Loucy (cell line): Measurements from ENCODE around the gene NLGN1.

Experiments used
- H2AFZ ChIP-seq: fragments of 200-600 bp; sonication (generic); 2 replicates; pipeline ENCODE4 v1.6.0; 2016; ENCODE audit warnings: antibody characterized with exemption, mild to moderate bottlenecking, low read length, moderate library complexity
- H3F3A ChIP-seq: fragments of 200-600 bp; 2 replicates; pipeline ENCODE4 v1.6.0; 2016; ENCODE audit warnings: antibody characterized with exemption, low read depth, mild to moderate bottlenecking
- H3K27me3 ChIP-seq: fragments of 200-600 bp; sonication (generic); 2 replicates; pipeline ENCODE4 v1.6.1; 2014; ENCODE audit warnings: low read length, mild to moderate bottlenecking; ENCODE audit not compliant: insufficient read depth, poor library complexity, severe bottlenecking
- H3K36me3 ChIP-seq: fragments of 200-600 bp; sonication (generic); 2 replicates; pipeline ENCODE4 v1.6.1; 2016; ENCODE audit warnings: low read length; ENCODE audit not compliant: insufficient read depth
- H3K4me1 ChIP-seq: fragments of 200-600 bp; sonication (generic); 2 replicates; pipeline ENCODE4 v1.5.1; 2014; ENCODE audit warnings: low read length, mild to moderate bottlenecking; ENCODE audit not compliant: insufficient read depth, poor library complexity, severe bottlenecking
- H3K4me2 ChIP-seq: fragments of 200-600 bp; sonication (generic); 2 replicates; pipeline ENCODE4 v1.6.0; 2014; ENCODE audit warnings: antibody characterized with exemption, low read length, low read depth, mild to moderate bottlenecking; ENCODE audit not compliant: poor library complexity, severe bottlenecking
- H3K4me3 ChIP-seq: fragments of 200-600 bp; sonication (generic); 2 replicates; pipeline ENCODE4 v1.5.1; 2014; ENCODE audit warnings: low read length, mild to moderate bottlenecking, mixed read lengths; ENCODE audit not compliant: poor library complexity, severe bottlenecking
- H3K79me2 ChIP-seq: fragments of 200-600 bp; sonication (generic); 2 replicates; pipeline ENCODE4 v1.6.1; 2014; ENCODE audit warnings: low read length; ENCODE audit not compliant: insufficient read depth
- H3K9ac ChIP-seq: fragments of 200-600 bp; sonication (generic); 2 replicates; pipeline ENCODE4 v1.6.0; 2014; ENCODE audit warnings: mild to moderate bottlenecking, low read depth, low read length, moderate library complexity; ENCODE audit not compliant: poor library complexity, severe bottlenecking
- H3K9me2 ChIP-seq: fragments of 200-600 bp; sonication (generic); replicated peaks from 2 replicates; pipeline ENCODE4 v1.6.1; 2016; ENCODE audit warnings: low read depth, low read length, mixed read lengths
- H3K9me3 ChIP-seq: fragments of 200-600 bp; sonication (generic); 2 replicates; pipeline ENCODE4 v1.6.1; 2014; ENCODE audit warnings: mild to moderate bottlenecking, antibody characterized with exemption, low read length, low read depth; ENCODE audit not compliant: insufficient read depth
- H4K20me1 ChIP-seq: fragments of 200-600 bp; sonication (generic); 2 replicates; pipeline ENCODE4 v1.6.0; 2014; ENCODE audit warnings: antibody characterized with exemption, low read length, mild to moderate bottlenecking; ENCODE audit not compliant: insufficient read depth, poor library complexity, severe bottlenecking
- CTCF ChIP-seq: fragments of 200-600 bp; sonication (generic); conservative IDR thresholded peaks from 2 replicates; pipeline ENCODE4 v1.5.1; 2014; ENCODE audit warnings: mild to moderate bottlenecking, antibody characterized with exemption, low read length
- EZH2phosphoT487 ChIP-seq: fragments of 200-600 bp; IDR thresholded peaks from 2 replicates; pipeline ENCODE4 v1.6.1; 2018; ENCODE audit warnings: antibody characterized with exemption, mild to moderate bottlenecking, moderate library complexity, borderline replicate concordance

NLGN1 gene

GRCh38 chr3:173945170-173945569, 547.6 kb downstream of the NLGN1 start:
- H3K4me3 ChIP-seq = no peak overlapping the region
- H3K27me3 ChIP-seq = no peaks in the 10 kb centered on the region
- H3F3A ChIP-seq = no peaks in the 10 kb centered on the region
- H3K9me3 ChIP-seq = no peaks in the 10 kb centered on the region
- H3K4me2 ChIP-seq = no peak overlapping the region
- H3K9ac ChIP-seq = no peak overlapping the region
- H3K36me3 ChIP-seq = no peaks in the 10 kb centered on the region
- no peaks in the 10 kb centered on the region for H3K4me1 ChIP-seq
- no peaks in the 10 kb centered on the region for H4K20me1 ChIP-seq
- no peak overlapping the region for H2AFZ ChIP-seq
- H3K9me2 ChIP-seq = no peaks in the 10 kb centered on the region
- no peaks in the 10 kb centered on the region for H3K79me2 ChIP-seq
- TF ChIP-seq EZH2phosphoT487 = no peak
- no peak for TF ChIP-seq CTCF

GRCh38 chr3:173945806-173946205, 548.3 kb downstream of the NLGN1 start:
- Histone ChIP-seq H3K4me3 (no peak overlapping the region), H3K27me3 (no peaks in the 10 kb centered on the region), H3K9ac (no peak overlapping the region), H4K20me1 (no peaks in the 10 kb centered on the region), H2AFZ (no peak overlapping the region), H3K9me2 (no peaks in the 10 kb centered on the region), H3K4me1 (no peaks in the 10 kb centered on the region), H3F3A (no peaks in the 10 kb centered on the region), H3K79me2 (no peaks in the 10 kb centered on the region), H3K36me3 (no peaks in the 10 kb centered on the region), H3K4me2 (no peak overlapping the region), H3K9me3 (no peaks in the 10 kb centered on the region)
- TF ChIP-seq CTCF (no peak), EZH2phosphoT487 (no peak)

GRCh38 chr3:173954647-173955046, 557.1 kb downstream of the NLGN1 start:
- H4K20me1 ChIP-seq = no peaks in the 10 kb centered on the region
- no peak overlapping the region for H3K4me2 ChIP-seq
- TF ChIP-seq CTCF (no peak), EZH2phosphoT487 (no peak)
- no peak overlapping the region for H3K9ac ChIP-seq
- no peaks in the 10 kb centered on the region for H3K36me3 ChIP-seq
- no peaks in the 10 kb centered on the region for H3K27me3 ChIP-seq
- H3K9me2 ChIP-seq = no peaks in the 10 kb centered on the region
- no peak overlapping the region for H2AFZ ChIP-seq
- no peaks in the 10 kb centered on the region for H3K79me2 ChIP-seq
- no peak overlapping the region for H3K4me3 ChIP-seq
- no peaks in the 10 kb centered on the region for H3K4me1 ChIP-seq
- no peaks in the 10 kb centered on the region for H3K9me3 ChIP-seq
- H3F3A ChIP-seq = no peaks in the 10 kb centered on the region
